ENCODE results near the gene RIMBP2.

RIMBP2 gene

DNA sequence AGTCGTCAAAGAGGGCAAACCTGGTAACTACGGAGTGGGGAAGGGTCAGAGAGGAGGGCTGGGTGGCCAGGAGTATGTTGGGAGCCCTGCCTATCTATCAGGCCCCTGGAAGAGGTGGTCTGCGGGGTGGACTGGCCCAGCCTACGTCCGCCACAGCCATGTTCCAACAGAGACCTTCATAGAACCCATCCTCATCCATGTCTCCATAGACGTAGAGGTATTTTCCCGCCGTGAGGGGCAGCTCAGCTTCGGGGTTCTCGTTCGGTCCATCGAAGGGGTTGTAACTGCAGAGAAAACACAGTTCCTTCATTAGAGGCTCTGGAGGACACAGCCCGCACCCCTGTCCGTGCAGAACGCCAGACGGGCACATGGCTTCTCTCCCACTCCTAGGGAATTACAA is 271.1 kb downstream of the RIMBP2 start:
- Histone ChIP-seq H3K4me2 (no peak overlapping the region), H3K9ac (no peak overlapping the region), H3K4me3 (no peak overlapping the region), H3K27ac (no peak overlapping the region), H3K27me3 (no peaks in the 10 kb centered on the region), H3K36me3 (no peaks in the 10 kb centered on the region), H3K4me1 (no peaks in the 10 kb centered on the region), H4K20me1 (0 out of 22 replicates have a peak, but pooled peaks cover 0 to 2% (median 0%) of the 10 kb centered on the region in 11 experiments), H3K9me3 (replicated peaks in 1 of 11) (peaks cover 8 to 26% (median 21%) of the 10 kb centered on the region in 11 experiments; a peak in 21 of 22 replicates)
- TF ChIP-seq Cebpa-rat (IDR thresholded peaks at IDR 0.05): no peak

DNA sequence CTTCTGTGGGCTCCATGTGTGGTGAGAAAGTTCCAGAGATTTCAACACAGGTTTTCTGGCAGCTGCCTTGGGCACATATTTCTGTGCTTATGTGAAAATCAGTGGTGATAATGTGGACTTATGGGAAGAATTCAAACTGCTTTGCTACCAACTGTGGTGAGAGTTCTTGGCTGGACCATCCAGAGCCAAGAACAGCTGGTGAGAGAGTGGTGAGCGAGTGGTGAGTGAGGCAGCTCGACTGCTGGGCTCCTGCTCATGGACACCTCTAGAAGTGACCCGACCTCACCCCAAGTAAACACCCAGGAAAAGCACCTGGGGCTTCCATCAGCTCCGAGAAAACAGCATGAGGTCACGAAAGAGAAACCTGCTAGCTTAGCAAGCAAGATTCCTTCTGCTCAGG is 272.0 kb downstream of the RIMBP2 start:
- Histone ChIP-seq H3K27me3 (no peaks in the 10 kb centered on the region), H4K20me1 (no peaks in the 10 kb centered on the region), H3K27ac (no peak overlapping the region), H3K36me3 (no peaks in the 10 kb centered on the region), H3K9ac (no peak overlapping the region), H3K4me2 (no peak overlapping the region), H3K4me1 (no peaks in the 10 kb centered on the region), H3K4me3 (no peak overlapping the region), H3K9me3 (replicated peaks in 1 of 11) (peaks cover 14 to 31% (median 25%) of the 10 kb centered on the region in 11 experiments; a peak in 21 of 22 replicates)
- TF ChIP-seq Cebpa-rat (IDR thresholded peaks at IDR 0.05): no peak

DNA sequence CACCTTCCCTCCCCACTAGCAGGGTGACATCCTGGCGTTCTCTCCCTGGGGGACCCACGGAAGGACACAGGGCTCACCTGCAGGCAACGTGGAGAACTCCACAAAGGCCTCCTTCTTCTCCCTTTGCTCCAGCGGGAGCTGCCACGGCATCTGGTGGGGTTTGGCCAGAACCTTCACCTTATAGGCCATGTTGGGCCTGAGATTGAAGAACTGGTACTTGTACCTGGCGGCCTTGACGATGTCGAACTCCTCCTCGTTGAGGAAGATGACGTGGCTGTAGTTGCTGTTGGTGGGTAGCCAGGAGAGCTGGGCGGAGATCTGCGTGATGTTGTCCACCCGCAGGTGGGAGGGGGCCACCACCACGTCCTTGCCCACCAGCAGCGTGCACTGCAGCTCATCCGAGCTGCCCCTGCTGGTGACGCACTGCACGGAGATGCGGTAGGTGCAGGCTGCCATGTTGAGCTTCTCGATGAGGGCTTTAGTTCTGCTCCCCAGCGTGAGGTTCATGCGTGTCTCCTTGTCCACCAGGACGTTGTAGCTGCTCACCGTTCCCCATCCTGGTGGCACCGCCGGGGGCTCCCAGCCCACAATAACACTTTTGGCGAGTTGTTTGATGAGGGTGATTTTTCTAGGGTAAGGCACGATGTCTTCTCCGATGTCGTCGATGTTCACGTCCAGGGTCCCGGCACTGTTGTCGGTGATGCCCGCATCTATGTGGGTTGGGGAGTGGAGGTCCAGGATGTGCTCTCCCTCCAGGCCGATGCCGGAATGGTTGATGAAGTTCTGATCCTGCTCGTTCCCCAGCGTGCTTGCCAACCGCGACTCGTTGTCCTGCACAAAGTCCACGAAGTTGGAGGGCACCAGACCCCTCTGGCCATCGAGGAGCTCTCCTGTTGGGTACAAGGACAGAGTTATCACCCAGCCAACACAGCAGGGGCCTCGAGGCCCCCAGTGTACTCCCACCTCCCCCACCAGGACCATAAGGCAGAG is 274.0 kb downstream of the RIMBP2 start:
- no peak for TF ChIP-seq Cebpa-rat (IDR thresholded peaks at IDR 0.05)
- peaks cover 23 to 48% (median 35%) of the 10 kb centered on the region in 11 experiments for H3K9me3 ChIP-seq (replicated peaks in 1 of 11)
- H3K4me2 ChIP-seq: no peak overlapping the region
- no peaks in the 10 kb centered on the region for H3K36me3 ChIP-seq
- H3K27ac ChIP-seq: no peak overlapping the region
- H4K20me1 ChIP-seq: no peaks in the 10 kb centered on the region
- no peaks in the 10 kb centered on the region for H3K4me1 ChIP-seq
- no peaks in the 10 kb centered on the region for H3K27me3 ChIP-seq
- no peak overlapping the region for H3K4me3 ChIP-seq
- H3K9ac ChIP-seq: no peak overlapping the region

DNA sequence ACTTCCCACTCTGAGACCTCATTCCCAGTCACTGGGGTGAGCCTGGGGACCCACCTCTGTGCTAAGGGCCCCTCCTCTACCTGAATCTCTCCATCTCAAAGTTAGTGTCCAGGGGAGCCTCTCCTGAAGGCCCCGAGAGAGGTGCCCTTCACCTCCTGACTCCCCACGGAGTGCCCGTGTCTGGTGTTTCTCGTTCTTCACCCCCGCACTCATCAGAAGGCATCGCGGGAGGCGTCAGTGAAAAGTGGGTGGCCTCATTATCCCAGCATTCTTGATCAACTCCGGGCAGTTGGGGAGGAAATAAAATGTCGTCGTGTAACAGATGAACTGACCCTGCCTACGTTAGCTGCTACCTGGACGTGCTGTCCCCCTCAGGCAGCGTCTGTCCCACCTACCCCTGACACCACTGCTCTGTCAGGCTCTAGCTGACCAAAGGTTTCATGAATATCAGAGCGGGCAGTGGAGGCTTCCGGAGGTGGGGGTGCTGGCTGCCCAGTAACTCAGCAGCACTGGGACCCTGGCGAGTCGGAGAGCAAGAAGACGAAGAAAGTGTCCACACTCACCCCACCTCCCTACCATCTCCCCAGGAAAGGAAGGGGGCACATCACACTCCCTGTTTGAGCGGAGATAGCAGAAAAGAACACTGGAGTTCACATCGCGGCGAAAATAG is 275.6 kb downstream of the RIMBP2 start:
- Histone ChIP-seq H3K27ac (no peak overlapping the region), H3K4me1 (no peaks in the 10 kb centered on the region), H3K9me3 (replicated peaks in 1 of 11) (peaks cover 30 to 57% (median 45%) of the 10 kb centered on the region in 11 experiments), H3K27me3 (no peaks in the 10 kb centered on the region), H3K4me3 (no peak overlapping the region), H3K36me3 (no peaks in the 10 kb centered on the region), H4K20me1 (no peaks in the 10 kb centered on the region), H3K9ac (no peak overlapping the region), H3K4me2 (no peak overlapping the region)
- TF ChIP-seq Cebpa-rat (IDR thresholded peaks at IDR 0.05): no peak

DNA sequence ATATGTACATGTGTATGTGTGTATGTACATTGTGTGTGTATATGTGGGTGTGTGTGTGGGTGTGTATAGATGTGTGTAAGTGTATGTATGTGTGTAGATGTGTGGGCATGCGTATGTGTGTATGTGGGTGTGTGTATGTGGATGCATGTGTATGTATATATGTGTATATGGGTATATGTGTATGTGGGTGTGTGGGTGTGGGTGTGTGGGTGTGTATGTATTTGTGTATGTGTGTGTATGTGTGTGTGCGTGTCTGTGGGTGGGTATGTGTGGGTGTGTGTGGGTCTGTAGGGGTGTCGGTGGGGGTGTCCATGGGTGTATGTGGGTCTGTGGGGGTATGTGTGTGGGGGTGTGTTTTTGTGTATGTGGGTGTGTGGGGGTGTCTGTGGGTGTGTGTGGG is 276.8 kb downstream of the RIMBP2 start:
- Histone ChIP-seq H4K20me1 (no peaks in the 10 kb centered on the region), H3K4me1 (no peaks in the 10 kb centered on the region), H3K27ac (no peak overlapping the region), H3K27me3 (no peaks in the 10 kb centered on the region), H3K4me3 (no peak overlapping the region), H3K9me3 (replicated peaks in 1 of 11) (peaks cover 30 to 57% (median 45%) of the 10 kb centered on the region in 11 experiments), H3K9ac (no peak overlapping the region), H3K36me3 (no peaks in the 10 kb centered on the region), H3K4me2 (no peak overlapping the region)
- TF ChIP-seq Cebpa-rat (IDR thresholded peaks at IDR 0.05): no peak

DNA sequence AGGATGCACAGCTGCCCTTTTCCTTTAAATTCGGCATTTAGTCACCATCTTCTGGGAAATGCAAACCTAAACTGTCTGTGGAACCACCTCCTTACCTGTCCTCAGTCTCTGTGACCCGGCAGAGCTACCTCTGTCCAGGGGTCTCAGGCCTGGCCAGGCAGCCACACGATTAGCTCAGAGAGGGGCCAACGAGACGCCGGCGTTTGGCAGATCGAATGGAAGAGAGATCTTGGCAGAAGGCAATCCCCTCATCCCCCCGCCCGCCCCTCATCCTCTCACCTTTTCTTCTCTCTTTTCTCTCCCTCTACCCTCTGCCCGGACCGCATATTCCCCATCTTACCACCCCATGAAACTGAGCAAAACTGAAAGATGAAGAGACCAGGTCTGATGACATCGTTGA is 277.4 kb downstream of the RIMBP2 start:
- Histone ChIP-seq H3K9me3 (replicated peaks in 1 of 11) (peaks cover 30 to 58% (median 45%) of the 10 kb centered on the region in 11 experiments), H3K27me3 (no peaks in the 10 kb centered on the region), H4K20me1 (no peaks in the 10 kb centered on the region), H3K27ac (no peak overlapping the region), H3K4me2 (no peak overlapping the region), H3K9ac (no peak overlapping the region), H3K36me3 (no peaks in the 10 kb centered on the region), H3K4me1 (no peaks in the 10 kb centered on the region), H3K4me3 (no peak overlapping the region)
- TF ChIP-seq Cebpa-rat (IDR thresholded peaks at IDR 0.05): no peak

DNA sequence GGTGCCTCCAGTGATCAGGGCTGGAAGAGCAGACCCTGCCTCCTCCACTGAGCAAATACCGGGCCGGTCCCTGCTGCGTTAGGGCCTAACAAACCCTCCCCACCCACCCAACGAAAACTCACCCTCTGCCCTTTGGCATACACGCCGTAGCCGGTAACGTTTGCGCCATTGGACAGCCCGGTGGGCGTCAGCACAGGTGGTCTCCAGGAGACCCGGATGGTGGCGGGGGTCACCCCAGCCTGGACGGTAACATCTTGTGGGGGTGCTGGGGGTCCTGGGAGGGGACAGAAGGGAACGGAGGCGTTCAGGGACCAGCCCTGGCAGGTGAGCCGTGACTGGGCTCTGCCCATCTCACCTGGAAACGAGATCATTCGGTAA is 277.9 kb downstream of the RIMBP2 start:
- H4K20me1 ChIP-seq: no peaks in the 10 kb centered on the region
- no peak overlapping the region for H3K9ac ChIP-seq
- H3K9me3 ChIP-seq (replicated peaks in 1 of 11): peaks cover 30 to 63% (median 47%) of the 10 kb centered on the region in 11 experiments
- H3K27ac ChIP-seq: no peak overlapping the region
- no peak for TF ChIP-seq Cebpa-rat (IDR thresholded peaks at IDR 0.05)
- no peaks in the 10 kb centered on the region for H3K4me1 ChIP-seq
- no peak overlapping the region for H3K4me3 ChIP-seq
- H3K36me3 ChIP-seq: no peaks in the 10 kb centered on the region
- H3K4me2 ChIP-seq: no peak overlapping the region
- H3K27me3 ChIP-seq: no peaks in the 10 kb centered on the region

DNA sequence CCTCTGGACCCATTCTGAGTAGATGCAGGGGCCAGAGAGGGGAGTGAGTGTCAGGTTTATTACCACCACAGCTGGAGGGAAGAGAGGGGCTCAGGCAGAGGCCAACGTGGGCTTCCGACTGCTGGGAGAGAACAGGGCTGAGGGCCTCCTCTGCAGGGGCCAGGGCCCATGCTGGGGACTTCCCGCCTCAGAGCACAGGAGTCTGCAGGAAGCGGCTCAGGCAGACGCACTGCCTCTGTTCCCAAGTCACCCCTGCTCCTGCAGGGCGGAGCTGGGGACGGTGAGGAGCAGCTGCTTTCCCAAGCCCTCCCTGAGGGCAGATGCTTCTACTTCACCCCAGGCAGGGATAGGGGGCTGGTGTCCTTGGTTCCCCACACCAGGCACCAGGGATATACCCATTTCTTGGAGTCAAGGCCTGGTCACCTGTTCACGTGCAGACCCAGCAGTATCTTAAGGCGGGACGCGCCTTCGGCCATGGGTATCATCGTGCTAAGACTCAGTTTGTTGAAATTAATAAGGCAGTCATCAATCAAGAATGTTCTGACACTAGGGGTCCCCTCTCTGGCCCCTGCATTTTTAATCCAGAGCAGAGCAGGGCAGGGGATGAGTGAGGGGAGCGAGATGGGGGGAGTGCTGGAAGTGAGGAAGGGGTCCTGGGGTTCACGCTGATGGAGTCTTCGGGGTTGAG is 278.4 kb downstream of the RIMBP2 start:
- no peak for TF ChIP-seq Cebpa-rat (IDR thresholded peaks at IDR 0.05)
- Histone ChIP-seq H3K36me3 (no peaks in the 10 kb centered on the region), H3K4me2 (no peak overlapping the region), H3K27ac (no peak overlapping the region), H4K20me1 (no peaks in the 10 kb centered on the region), H3K4me1 (no peaks in the 10 kb centered on the region), H3K9ac (no peak overlapping the region), H3K9me3 (replicated peaks in 1 of 11) (peaks cover 30 to 63% (median 47%) of the 10 kb centered on the region in 11 experiments), H3K4me3 (no peak overlapping the region), H3K27me3 (no peaks in the 10 kb centered on the region)
